OCI-LY3 (cell line): ENCODE measurements around the gene ARNT2.

Experiments
- EZH2phosphoT487 ChIP-seq: fragments of 200-600 bp; shearing (Covaris generic); IDR thresholded peaks from 2 replicates; pipeline ENCODE4 v1.6.1; 2018; ENCODE audit warnings: antibody characterized with exemption, mixed run types, low read depth
- TF ChIP-seq, protein P1 (sequence below): fragments of 200-600, 300-600 bp; sonication (generic); IDR thresholded peaks from 2 replicates; pipeline ENCODE4 v1.5.1; 2014; ENCODE audit warnings: antibody characterized with exemption, low read length, low read depth

DNA sequence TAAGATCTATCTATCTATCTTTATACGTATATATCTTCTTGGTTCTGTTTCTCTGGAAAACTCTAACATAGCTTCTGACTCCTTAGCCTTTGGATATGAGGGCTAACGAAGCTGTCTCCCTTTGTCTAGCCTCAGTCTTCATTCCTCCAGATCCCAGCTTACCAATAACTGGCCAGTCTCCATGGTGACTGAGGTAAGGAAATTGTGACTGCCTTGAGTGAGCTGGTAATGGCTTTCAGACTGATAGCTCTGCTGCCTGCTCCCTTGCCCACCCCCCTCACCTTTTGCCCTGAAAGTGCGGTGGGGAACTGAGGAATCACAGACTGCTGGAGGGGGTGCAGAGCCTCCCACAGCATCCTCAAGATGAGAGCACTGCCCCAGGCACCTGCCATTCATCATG lies 225.2 kb downstream of the ARNT2 start:
- TF ChIP-seq, protein P1, sequence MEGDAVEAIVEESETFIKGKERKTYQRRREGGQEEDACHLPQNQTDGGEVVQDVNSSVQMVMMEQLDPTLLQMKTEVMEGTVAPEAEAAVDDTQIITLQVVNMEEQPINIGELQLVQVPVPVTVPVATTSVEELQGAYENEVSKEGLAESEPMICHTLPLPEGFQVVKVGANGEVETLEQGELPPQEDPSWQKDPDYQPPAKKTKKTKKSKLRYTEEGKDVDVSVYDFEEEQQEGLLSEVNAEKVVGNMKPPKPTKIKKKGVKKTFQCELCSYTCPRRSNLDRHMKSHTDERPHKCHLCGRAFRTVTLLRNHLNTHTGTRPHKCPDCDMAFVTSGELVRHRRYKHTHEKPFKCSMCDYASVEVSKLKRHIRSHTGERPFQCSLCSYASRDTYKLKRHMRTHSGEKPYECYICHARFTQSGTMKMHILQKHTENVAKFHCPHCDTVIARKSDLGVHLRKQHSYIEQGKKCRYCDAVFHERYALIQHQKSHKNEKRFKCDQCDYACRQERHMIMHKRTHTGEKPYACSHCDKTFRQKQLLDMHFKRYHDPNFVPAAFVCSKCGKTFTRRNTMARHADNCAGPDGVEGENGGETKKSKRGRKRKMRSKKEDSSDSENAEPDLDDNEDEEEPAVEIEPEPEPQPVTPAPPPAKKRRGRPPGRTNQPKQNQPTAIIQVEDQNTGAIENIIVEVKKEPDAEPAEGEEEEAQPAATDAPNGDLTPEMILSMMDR: no peak
- TF ChIP-seq EZH2phosphoT487: no peak
